T-helper 1 cell treated with Interleukin-12 subunit alpha and Interleukin-12 subunit beta and Interleukin-4 antibody, amounts not matched to agents 30 μg/mL and 1 μg/mL, for 36 hours (primary cell): ENCODE measurements around the gene KIF15.
"Not testable (repeated sequence)": the region's sequence is repeated elsewhere in the genome, so short reads cannot be mapped to it uniquely, and the experiment has no call there.

Experiments
- H3K27ac Mint-ChIP-seq: one replicate; pipeline ENCODE4 v1.8.0; 2021; ENCODE audit warnings: mild to moderate bottlenecking, mixed read lengths
- H3K27me3 Mint-ChIP-seq: one replicate; pipeline ENCODE4 v1.8.0; 2021; ENCODE audit warnings: low read depth, mixed read lengths
- H3K36me3 Mint-ChIP-seq: one replicate; pipeline ENCODE4 v1.8.0; 2021; ENCODE audit warnings: low read depth, mixed read lengths
- H3K4me1 Mint-ChIP-seq: one replicate; pipeline ENCODE4 v1.8.0; 2021; ENCODE audit warnings: low read depth, mixed read lengths
- H3K4me3 Mint-ChIP-seq: one replicate; pipeline ENCODE4 v1.8.0; 2021; ENCODE audit warnings: mild to moderate bottlenecking, moderate library complexity, mixed read lengths
- H3K9me3 Mint-ChIP-seq: one replicate; pipeline ENCODE4 v1.8.0; 2021; ENCODE audit warnings: mixed read lengths

KIF15 gene

GRCh38 chr3:44845528-44846520 lies 84.2 kb downstream of the KIF15 start:
- H3K27me3 Mint-ChIP-seq = no peaks in the 10 kb centered on the region
- no peak overlapping the region for H3K27ac Mint-ChIP-seq
- no peaks in the 10 kb centered on the region for H3K4me1 Mint-ChIP-seq
- H3K4me3 Mint-ChIP-seq = no peak overlapping the region
- no peaks in the 10 kb centered on the region for H3K9me3 Mint-ChIP-seq
- peaks cover 37% of the 10 kb centered on the region for H3K36me3 Mint-ChIP-seq

- H3K36me3 Mint-ChIP-seq = peaks cover 36% of the 10 kb centered on the region
- H3K27ac Mint-ChIP-seq = no peak overlapping the region
- H3K4me3 Mint-ChIP-seq = no peak overlapping the region
- peaks cover under 1% of the 10 kb centered on the region for H3K9me3 Mint-ChIP-seq
- H3K4me1 Mint-ChIP-seq = no peaks in the 10 kb centered on the region
- H3K27me3 Mint-ChIP-seq = no peaks in the 10 kb centered on the region
These were observed 87.0 kb downstream of the KIF15 start for GRCh38 chr3:44848634-44849033.

DNA sequence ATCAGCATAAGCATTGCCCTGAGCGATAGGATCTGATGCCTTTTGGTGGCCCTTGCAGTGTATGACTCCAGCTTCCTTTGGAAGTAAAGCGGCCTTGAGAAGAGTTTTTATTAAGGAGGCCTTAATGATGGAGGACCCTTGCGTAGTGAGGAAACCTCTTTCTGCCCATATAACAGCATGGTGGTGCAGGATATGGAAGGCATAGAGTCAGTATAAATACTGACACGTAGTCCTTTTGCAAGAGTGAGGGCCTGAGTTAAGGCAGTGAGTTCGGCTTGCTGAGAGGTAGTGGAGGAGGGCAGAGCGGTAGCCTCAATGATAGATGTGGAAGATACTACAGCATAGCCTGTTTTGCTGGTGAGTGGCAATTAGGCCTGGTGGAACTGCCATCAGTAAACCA lies 95.1 kb downstream of the KIF15 start:
- H3K4me3 Mint-ChIP-seq, H3K27ac Mint-ChIP-seq, H3K27me3 Mint-ChIP-seq, H3K9me3 Mint-ChIP-seq, H3K4me1 Mint-ChIP-seq: not testable (repeated sequence)
- H3K36me3 Mint-ChIP-seq = peaks cover 12% of the 10 kb centered on the region

- Mint-ChIP-seq H3K36me3 (no peaks in the 10 kb centered on the region), H3K4me1 (peaks cover 25% of the 10 kb centered on the region), H3K9me3 (no peaks in the 10 kb centered on the region), H3K27ac (no peak overlapping the region), H3K4me3 (no peak overlapping the region), H3K27me3 (no peaks in the 10 kb centered on the region)
These were observed 98.5 kb downstream of the KIF15 start for GRCh38 chr3:44860117-44860516.

DNA sequence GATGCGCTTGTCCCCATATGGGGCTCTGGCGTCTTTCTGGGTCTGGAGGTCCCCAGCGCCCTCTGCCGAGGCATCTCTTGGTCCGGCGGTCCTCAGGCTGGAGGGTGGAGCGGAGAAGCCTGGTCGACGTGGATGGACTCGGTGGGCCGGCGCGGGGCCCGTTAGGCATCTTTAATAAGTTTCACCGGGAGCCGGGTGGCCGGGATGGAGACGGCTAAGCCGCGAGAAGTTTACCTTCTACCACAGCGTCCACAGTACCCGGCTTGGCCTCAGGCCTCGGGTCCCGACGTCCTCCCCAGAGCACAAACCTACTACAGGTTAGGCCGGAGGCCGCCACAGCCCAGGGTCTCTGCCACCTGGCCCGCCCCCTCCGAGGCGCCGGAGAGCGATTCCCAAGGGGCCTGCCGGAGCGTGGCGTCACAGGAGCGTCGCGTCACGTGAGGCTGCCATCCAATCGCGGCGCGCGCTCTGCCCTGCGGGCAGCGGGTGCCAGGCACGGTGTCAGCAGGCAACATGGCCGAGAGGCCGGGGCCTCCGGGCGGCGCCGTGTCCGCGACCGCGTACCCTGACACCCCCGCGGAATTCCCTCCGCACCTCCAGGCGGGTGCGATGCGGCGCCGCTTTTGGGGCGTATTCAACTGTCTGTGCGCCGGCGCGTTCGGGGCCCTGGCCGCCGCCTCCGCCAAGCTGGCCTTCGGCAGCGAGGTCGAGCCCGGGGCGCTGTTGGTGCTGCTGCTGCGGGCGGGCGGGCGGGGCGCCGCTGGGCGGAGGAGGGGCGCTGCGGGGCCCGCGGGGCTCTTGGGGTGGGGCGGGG lies 100.0 kb downstream of the KIF15 start, which contains the start of gene TMEM42:
Gene TMEM42, plus strand, starts transcription at position 501 of the 814 bp plus-strand sequence. Its CDS starts 13 bp downstream, at position 514.
- Mint-ChIP-seq H3K27ac (peak within 1 kb of the TSS; percentile 92), H3K4me3 (peak within 1 kb of the TSS; percentile 85), H3K36me3 (peaks cover 1% of the 10 kb centered on the region), H3K9me3 (no peaks in the 10 kb centered on the region), H3K27me3 (no peaks in the 10 kb centered on the region), H3K4me1 (peaks cover 36% of the 10 kb centered on the region)

DNA sequence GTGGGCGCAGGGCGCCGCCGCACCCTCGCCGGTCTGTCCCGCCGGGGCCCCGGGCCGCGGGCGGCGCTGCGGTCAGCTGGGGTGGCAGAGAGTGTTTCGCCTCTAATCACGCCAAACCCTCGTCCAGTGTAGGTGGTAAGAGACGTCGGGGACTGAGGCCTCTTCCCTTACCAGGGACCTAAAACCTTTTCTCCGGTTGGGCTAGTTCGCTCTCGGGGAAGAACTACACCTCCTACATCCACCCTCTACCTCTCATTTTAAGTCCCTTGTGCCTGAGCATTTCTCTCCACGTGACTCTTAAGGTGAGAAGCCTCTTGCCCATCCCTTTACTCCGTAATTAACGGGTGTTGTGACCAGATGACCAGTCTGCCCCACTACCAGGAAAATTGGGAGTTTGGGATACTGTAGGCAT lies 100.6 kb downstream of the KIF15 start:
- no peaks in the 10 kb centered on the region for H3K9me3 Mint-ChIP-seq
- peaks cover 41% of the 10 kb centered on the region for H3K4me1 Mint-ChIP-seq
- no peaks in the 10 kb centered on the region for H3K27me3 Mint-ChIP-seq
- peaks cover 7% of the 10 kb centered on the region for H3K36me3 Mint-ChIP-seq
- peak overlapping the region; percentile 92 for H3K27ac Mint-ChIP-seq
- H3K4me3 Mint-ChIP-seq = peak overlapping the region; percentile 85

GRCh38 chr3:44865272-44866035 lies 103.9 kb downstream of the KIF15 start:
- peak overlapping the region; percentile 77 for H3K27ac Mint-ChIP-seq
- H3K27me3 Mint-ChIP-seq = no peaks in the 10 kb centered on the region
- H3K4me1 Mint-ChIP-seq = peaks cover 41% of the 10 kb centered on the region
- H3K36me3 Mint-ChIP-seq = peaks cover 15% of the 10 kb centered on the region
- H3K4me3 Mint-ChIP-seq = peak overlapping the region; percentile 37
- peaks cover 7% of the 10 kb centered on the region for H3K9me3 Mint-ChIP-seq

- Mint-ChIP-seq H3K27ac (no peak overlapping the region), H3K36me3 (peaks cover 15% of the 10 kb centered on the region), H3K27me3 (no peaks in the 10 kb centered on the region), H3K4me1 (peaks cover 35% of the 10 kb centered on the region), H3K9me3 (peaks cover 7% of the 10 kb centered on the region), H3K4me3 (no peak overlapping the region)
These were observed 106.0 kb downstream of the KIF15 start for GRCh38 chr3:44867421-44868111.

- Mint-ChIP-seq H3K4me1 (peaks cover 13% of the 10 kb centered on the region), H3K4me3 (no peak overlapping the region), H3K27ac (no peak overlapping the region), H3K27me3 (no peaks in the 10 kb centered on the region), H3K9me3 (peaks cover 7% of the 10 kb centered on the region), H3K36me3 (peaks cover 15% of the 10 kb centered on the region)
These were observed 108.9 kb downstream of the KIF15 start for GRCh38 chr3:44870375-44871061.

GRCh38 chr3:44874308-44874707 lies 112.7 kb downstream of the KIF15 start, which contains the start of gene TGM4:
TSS of gene TGM4 (plus strand) at chr3:44874608. CDS start at chr3:44874679, 71 bp downstream.
- no peak within 1 kb of the TSS for H3K4me3 Mint-ChIP-seq
- H3K4me1 Mint-ChIP-seq = no peaks in the 10 kb centered on the region
- H3K9me3 Mint-ChIP-seq = no peaks in the 10 kb centered on the region
- H3K27ac Mint-ChIP-seq = no peak within 1 kb of the TSS
- no peaks in the 10 kb centered on the region for H3K36me3 Mint-ChIP-seq
- no peaks in the 10 kb centered on the region for H3K27me3 Mint-ChIP-seq

DNA sequence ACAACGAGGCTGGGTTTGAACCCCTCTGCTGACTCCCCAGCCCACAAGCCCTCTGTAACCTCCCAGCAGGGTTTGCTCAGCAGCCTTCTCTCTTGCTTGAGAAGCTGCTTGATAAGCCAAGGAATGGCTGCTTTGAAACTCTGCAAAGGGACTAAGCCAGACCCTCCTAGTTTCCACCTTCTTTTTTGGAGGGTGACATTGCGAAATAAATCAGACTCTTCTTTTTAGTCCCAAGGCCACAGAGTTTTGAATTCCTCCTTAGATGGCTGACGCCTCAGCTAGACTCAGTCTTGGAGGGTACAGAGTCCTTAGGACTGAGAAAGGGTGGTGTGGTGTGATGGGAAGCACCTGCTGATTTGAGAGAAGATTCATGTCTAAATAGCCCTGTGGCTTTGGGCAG lies 114.0 kb downstream of the KIF15 start:
- Mint-ChIP-seq H3K4me1 (no peaks in the 10 kb centered on the region), H3K36me3 (no peaks in the 10 kb centered on the region), H3K9me3 (no peaks in the 10 kb centered on the region), H3K27ac (no peak overlapping the region), H3K27me3 (no peaks in the 10 kb centered on the region), H3K4me3 (no peak overlapping the region)

- Mint-ChIP-seq H3K4me3 (no peak overlapping the region), H3K9me3 (no peaks in the 10 kb centered on the region), H3K36me3 (no peaks in the 10 kb centered on the region), H3K27me3 (no peaks in the 10 kb centered on the region), H3K27ac (no peak overlapping the region), H3K4me1 (no peaks in the 10 kb centered on the region)
These were observed 115.7 kb downstream of the KIF15 start for GRCh38 chr3:44877333-44877732.

DNA sequence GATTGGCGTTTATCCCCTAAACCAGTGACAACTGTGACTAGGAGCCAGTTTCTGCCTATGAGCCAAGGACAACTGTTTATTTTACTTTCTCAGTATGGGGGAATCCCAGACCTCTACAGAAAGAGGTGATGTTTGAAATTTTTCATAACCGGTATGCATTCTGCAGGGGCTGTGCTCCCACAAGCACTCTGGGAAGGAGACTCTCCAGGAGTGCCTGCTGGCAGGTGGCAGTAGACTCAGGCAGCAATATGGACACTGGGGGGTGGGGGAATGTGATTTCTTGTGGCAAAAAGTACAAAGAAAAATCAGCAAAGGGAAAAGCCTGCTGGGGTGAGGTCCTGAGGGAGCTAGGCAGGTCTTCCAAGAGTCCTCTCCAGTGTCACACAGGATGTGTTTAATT lies 118.7 kb downstream of the KIF15 start:
- H3K4me3 Mint-ChIP-seq = no peak overlapping the region
- no peaks in the 10 kb centered on the region for H3K36me3 Mint-ChIP-seq
- H3K27me3 Mint-ChIP-seq = peaks cover 3% of the 10 kb centered on the region
- no peaks in the 10 kb centered on the region for H3K9me3 Mint-ChIP-seq
- no peaks in the 10 kb centered on the region for H3K4me1 Mint-ChIP-seq
- no peak overlapping the region for H3K27ac Mint-ChIP-seq
